Esophagus squamous epithelium (tissue), 4 donors: Measurements from ENCODE around the gene RAB11FIP3.

ENCODE experiments used
- CTCF ChIP-seq, 6 experiments: fragments of 450-650 bp in 4 of 6; fragments of 200-600 bp in 2 of 6; sonication (generic) in 2 of 6; IDR thresholded peaks; one replicate each; pipeline ENCODE4 v1.5.1; 2016 to 2019; ENCODE audit warnings: antibody characterized with exemption in 6 of 6, mild to moderate bottlenecking in 4 of 6, moderate library complexity in 4 of 6
- POLR2A ChIP-seq, 4 donors: fragments of 450-650 bp; IDR thresholded peaks; one replicate each; pipeline ENCODE4 v1.6.1; 2017; ENCODE audit warnings: antibody characterized with exemption in 4 of 4, mild to moderate bottlenecking in 4 of 4, moderate library complexity in 3 of 4

GRCh38 chr16:515175-515938 lies 89.9 kb downstream of the RAB11FIP3 start:
- TF ChIP-seq CTCF (IDR thresholded peaks at IDR 0.05) (no peak), POLR2A (IDR thresholded peaks at IDR 0.05) (no peak)
